ENCODE measurements around the gene TFF3. TPM values are rescaled to one million over a fixed set of nuclear protein-coding genes. Genes with fewer than 3 reads are reported as not detected.

The TFF3 gene
- total and polyA plus RNA-seq, 7 donors, result 14.3 to 7,065 (median 45.1) TPM

- H3K27ac ChIP-seq, result no peak overlapping the region
- intact Hi-C loops (cut with DNase I), result no loop called here
- H3K4me1 ChIP-seq, result no peaks in the 10 kb centered on the region
- whole genome bisulfite sequencing, 2 donors, result 93% methylated on average over 17 of the region's 17 CpGs
- H3K36me3 ChIP-seq, result peaks cover 0 to 40% (median 8%) of the 10 kb centered on the region in 4 donors
- H3K27me3 ChIP-seq, result no peaks in the 10 kb centered on the region
- no peaks in the 10 kb centered on the region for H3K9me3 ChIP-seq
- H3K4me3 ChIP-seq, result no peak overlapping the region
- DNase-seq, result no peak
- no peak for TF ChIP-seq CTCF (IDR thresholded peaks at IDR 0.05)
- TF ChIP-seq EP300 (IDR thresholded peaks at IDR 0.05), result no peak
- no peak for TF ChIP-seq POLR2AphosphoS5 (IDR thresholded peaks at IDR 0.05)
- TF ChIP-seq POLR2A (IDR thresholded peaks at IDR 0.05), result no peak
Measured at GRCh38 chr21:42276526-42277154, 38.6 kb downstream of the TFF3 start.

- Histone ChIP-seq H3K9me3 (no peaks in the 10 kb centered on the region), H3K4me3 (no peak overlapping the region), H3K36me3 (peaks cover 0 to 35% (median 8%) of the 10 kb centered on the region in 4 donors), H3K4me1 (no peaks in the 10 kb centered on the region), H3K27me3 (no peaks in the 10 kb centered on the region), H3K27ac (no peak overlapping the region)
- 87 to 90% methylated on average over 13 of the region's 13 CpGs for WGBS, 2 donors
- DNase-seq, result no peak
- TF ChIP-seq POLR2A (IDR thresholded peaks at IDR 0.05) (no peak), EP300 (IDR thresholded peaks at IDR 0.05) (no peak), POLR2AphosphoS5 (IDR thresholded peaks at IDR 0.05) (no peak), CTCF (IDR thresholded peaks at IDR 0.05) (no peak)
- intact Hi-C loops (cut with DNase I), result no loop called here
Measured at GRCh38 chr21:42276076-42276475, 39.1 kb downstream of the TFF3 start.

- Histone ChIP-seq H3K9me3 (no peaks in the 10 kb centered on the region), H3K27me3 (no peaks in the 10 kb centered on the region), H3K36me3 (peaks cover 0 to 35% (median 8%) of the 10 kb centered on the region in 4 donors), H3K27ac (no peak overlapping the region), H3K4me3 (no peak overlapping the region), H3K4me1 (peaks cover 0 to under 1% (median 0%) of the 10 kb centered on the region in 4 donors)
- DNase-seq, result no peak
- 87 to 89% methylated on average over 29 of the region's 29 CpGs for WGBS, 2 donors
- intact Hi-C loops (cut with DNase I), result no loop called here
- TF ChIP-seq EP300 (IDR thresholded peaks at IDR 0.05) (no peak), POLR2AphosphoS5 (IDR thresholded peaks at IDR 0.05) (no peak), CTCF (IDR thresholded peaks at IDR 0.05) (no peak), POLR2A (IDR thresholded peaks at IDR 0.05) (no peak)
Measured at GRCh38 chr21:42272984-42273600, 42.1 kb downstream of the TFF3 start.

- DNase-seq, result no peak
- intact Hi-C loops (cut with DNase I), result no loop called here
Measured at GRCh38 chr21:42272109-42272962, 42.9 kb downstream of the TFF3 start.

More at GRCh38 chr21:42272109-42272962, 42.9 kb downstream of the TFF3 start:
- Histone ChIP-seq H3K4me3 (no peak overlapping the region), H3K9me3 (no peaks in the 10 kb centered on the region), H3K4me1 (peaks cover 0 to 5% (median 0%) of the 10 kb centered on the region in 4 donors), H3K36me3 (peaks cover 0 to 35% (median 8%) of the 10 kb centered on the region in 4 donors), H3K27me3 (no peaks in the 10 kb centered on the region), H3K27ac (no peak overlapping the region)
- TF ChIP-seq POLR2A (IDR thresholded peaks at IDR 0.05), result no peak
- no peak for TF ChIP-seq POLR2AphosphoS5 (IDR thresholded peaks at IDR 0.05)
- TF ChIP-seq CTCF (IDR thresholded peaks at IDR 0.05), result no peak
- no peak for TF ChIP-seq EP300 (IDR thresholded peaks at IDR 0.05)
- 94% methylated on average over 15 of the region's 15 CpGs for WGBS, 2 donors
